Smooth muscle cell (in vitro differentiated cells): ENCODE measurements around the gene ARHGAP42. TPM values are rescaled to one million over a fixed set of nuclear protein-coding genes. Genes with fewer than 3 reads are reported as not detected.

Experiments used
- DNase-seq: peaks from one replicate; lab custom pipeline; 2025; ENCODE audit not compliant: unreplicated experiment; lab: John Stamatoyannopoulos, UW
- H2AFZ ChIP-seq: fragments of 200-600 bp; sonication (generic); 2 replicates; pipeline ENCODE4 v1.6.0; 2016; ENCODE audit warnings: antibody characterized with exemption, low read depth, mild to moderate bottlenecking
- H3F3A ChIP-seq: fragments of 200-600 bp; sonication (generic); 2 replicates; pipeline ENCODE4 v1.6.0; 2017; ENCODE audit warnings: antibody characterized with exemption, low read depth
- H3K27ac ChIP-seq: fragments of 200-600 bp; sonication (generic); 2 replicates; pipeline ENCODE4 v1.5.1; 2016; ENCODE audit warnings: low read depth, mild to moderate bottlenecking
- H3K27me3 ChIP-seq: fragments of 200-600 bp; sonication (generic); 2 replicates; pipeline ENCODE4 v1.6.1; 2016; ENCODE audit warnings: low read depth, mild to moderate bottlenecking
- H3K36me3 ChIP-seq: fragments of 200-600 bp; sonication (generic); 2 replicates; pipeline ENCODE4 v1.5.1; 2016; ENCODE audit warnings: low read depth
- H3K4me1 ChIP-seq: fragments of 200-600 bp; sonication (generic); 2 replicates; pipeline ENCODE4 v1.5.1; 2016; ENCODE audit warnings: low read depth
- H3K4me2 ChIP-seq: fragments of 200-600 bp; sonication (generic); 2 replicates; pipeline ENCODE4 v1.6.0; 2016; ENCODE audit warnings: mild to moderate bottlenecking
- H3K4me3 ChIP-seq: fragments of 200-600 bp; sonication (generic); 2 replicates; pipeline ENCODE4 v1.5.1; 2016; ENCODE audit warnings: mild to moderate bottlenecking
- H3K79me2 ChIP-seq: fragments of 200-600 bp; sonication (generic); 2 replicates; pipeline ENCODE4 v1.6.0; 2016; ENCODE audit warnings: low read depth, mild to moderate bottlenecking
- H3K9ac ChIP-seq: fragments of 200-600 bp; sonication (generic); 2 replicates; pipeline ENCODE4 v1.6.0; 2016; ENCODE audit warnings: low read depth
- H3K9me3 ChIP-seq: fragments of 200-600 bp; sonication (generic); replicated peaks from 2 replicates; pipeline ENCODE4 v1.5.1; 2016; ENCODE audit warnings: low read depth
- H4K20me1 ChIP-seq: fragments of 200-600 bp; sonication (generic); 2 replicates; pipeline ENCODE4 v1.6.0; 2016; ENCODE audit warnings: low read depth
- WGBS: methylation state at CpG from one replicate; pipeline ENCODE4 v1.1.7; 2016; ENCODE audit warnings: low lambda C conversion rate; 5-methylcytosine and 5-hydroxymethylcytosine counted together
- polyA plus RNA-seq: library from polyadenylated mRNA; unstranded; fragments of >200 nt; fragmentation: Nextera tagmentation; extraction: Ambion mirVana; gene quantifications from 2 replicates; pipeline ENCODE4 v1.2.1, GENCODE V29; 2016
- total RNA-seq: library from RNA; depleted of rRNA; stranded (reverse); fragments of >200 nt; gene quantifications from 2 replicates; pipeline ENCODE4 v1.2.3, GENCODE V29; 2014
- TF ChIP-seq, protein P1 (sequence below): fragments of 200-600 bp; sonication (generic); IDR thresholded peaks from 2 replicates; pipeline ENCODE4 v1.5.1; 2017; ENCODE audit warnings: borderline replicate concordance, mild to moderate bottlenecking, antibody characterized with exemption; ENCODE audit not compliant: insufficient read depth, poor library complexity, severe bottlenecking

ARHGAP42 gene
- total and polyA plus RNA-seq, 2 experiments from 2014 or later = 12.2 to 53.4 TPM

DNA sequence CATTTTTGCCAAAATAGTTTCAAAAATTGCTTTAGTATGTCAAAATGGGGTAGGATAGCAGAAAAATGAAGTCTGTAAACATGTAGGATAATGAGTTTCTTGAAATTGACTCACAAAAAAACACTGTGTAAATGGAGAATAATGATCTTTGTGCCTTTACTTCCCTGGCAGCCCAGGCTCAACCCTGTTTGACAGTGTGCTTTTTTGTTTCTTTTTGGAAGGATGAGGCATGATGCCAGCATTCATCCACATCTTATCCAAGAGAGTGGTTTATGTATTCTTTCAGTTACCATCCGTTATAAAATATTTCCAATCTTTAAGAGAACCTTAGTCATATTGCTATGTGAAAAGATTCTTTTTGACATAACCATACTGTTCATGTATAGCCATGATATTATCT lies 70.6 kb downstream of the ARHGAP42 start:
- WGBS = 88% methylated on average over 1 of the region's 1 CpG
- TF ChIP-seq, protein P1, sequence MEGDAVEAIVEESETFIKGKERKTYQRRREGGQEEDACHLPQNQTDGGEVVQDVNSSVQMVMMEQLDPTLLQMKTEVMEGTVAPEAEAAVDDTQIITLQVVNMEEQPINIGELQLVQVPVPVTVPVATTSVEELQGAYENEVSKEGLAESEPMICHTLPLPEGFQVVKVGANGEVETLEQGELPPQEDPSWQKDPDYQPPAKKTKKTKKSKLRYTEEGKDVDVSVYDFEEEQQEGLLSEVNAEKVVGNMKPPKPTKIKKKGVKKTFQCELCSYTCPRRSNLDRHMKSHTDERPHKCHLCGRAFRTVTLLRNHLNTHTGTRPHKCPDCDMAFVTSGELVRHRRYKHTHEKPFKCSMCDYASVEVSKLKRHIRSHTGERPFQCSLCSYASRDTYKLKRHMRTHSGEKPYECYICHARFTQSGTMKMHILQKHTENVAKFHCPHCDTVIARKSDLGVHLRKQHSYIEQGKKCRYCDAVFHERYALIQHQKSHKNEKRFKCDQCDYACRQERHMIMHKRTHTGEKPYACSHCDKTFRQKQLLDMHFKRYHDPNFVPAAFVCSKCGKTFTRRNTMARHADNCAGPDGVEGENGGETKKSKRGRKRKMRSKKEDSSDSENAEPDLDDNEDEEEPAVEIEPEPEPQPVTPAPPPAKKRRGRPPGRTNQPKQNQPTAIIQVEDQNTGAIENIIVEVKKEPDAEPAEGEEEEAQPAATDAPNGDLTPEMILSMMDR = no peak

DNA sequence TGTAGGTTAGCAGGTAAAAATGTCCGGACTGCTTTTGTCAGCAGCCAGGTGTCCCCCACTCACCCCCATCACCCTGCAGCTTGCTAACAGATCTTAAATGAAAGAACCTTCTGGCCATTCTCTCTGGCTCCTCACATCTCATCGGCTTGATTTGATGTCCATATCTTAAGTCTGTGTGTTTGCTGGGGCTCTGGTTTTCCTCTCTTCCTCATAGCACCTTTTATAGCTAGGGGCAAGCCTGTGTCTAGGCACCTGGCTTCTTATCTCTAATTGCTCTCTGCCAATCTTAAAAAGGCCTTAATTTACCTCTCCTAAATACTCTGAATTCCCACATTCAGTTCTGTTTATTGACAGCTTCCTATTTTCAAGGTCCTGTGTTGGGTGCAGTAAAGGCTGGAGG lies 72.0 kb downstream of the ARHGAP42 start:
- 31% methylated on average over 2 of the region's 2 CpGs for WGBS
- H3K27me3 ChIP-seq = no peaks in the 10 kb centered on the region
- H3K4me2 ChIP-seq = no peak overlapping the region
- peaks cover 70% of the 10 kb centered on the region for H3K79me2 ChIP-seq
- no peaks in the 10 kb centered on the region for H4K20me1 ChIP-seq
- no peak overlapping the region for H2AFZ ChIP-seq
- H3K27ac ChIP-seq = no peak overlapping the region
- no peak for DNase-seq
- peaks cover 15% of the 10 kb centered on the region for H3F3A ChIP-seq
- peaks cover 14% of the 10 kb centered on the region for H3K4me1 ChIP-seq
- H3K36me3 ChIP-seq = no peaks in the 10 kb centered on the region
- no peak overlapping the region for H3K4me3 ChIP-seq
- TF ChIP-seq, protein P1 = no peak
- no peak overlapping the region for H3K9ac ChIP-seq
- H3K9me3 ChIP-seq = no peaks in the 10 kb centered on the region

More for the DNA sequence above, 70.6 kb downstream of the ARHGAP42 start:
- Histone ChIP-seq H3F3A (peaks cover 20% of the 10 kb centered on the region), H3K4me2 (no peak overlapping the region), H2AFZ (no peak overlapping the region), H3K4me1 (peaks cover 27% of the 10 kb centered on the region), H4K20me1 (peaks cover under 1% of the 10 kb centered on the region), H3K27ac (no peak overlapping the region), H3K4me3 (no peak overlapping the region), H3K27me3 (no peaks in the 10 kb centered on the region), H3K9me3 (no peaks in the 10 kb centered on the region), H3K79me2 (peaks cover 64% of the 10 kb centered on the region), H3K36me3 (no peaks in the 10 kb centered on the region), H3K9ac (no peak overlapping the region)
- no peak for DNase-seq

DNA sequence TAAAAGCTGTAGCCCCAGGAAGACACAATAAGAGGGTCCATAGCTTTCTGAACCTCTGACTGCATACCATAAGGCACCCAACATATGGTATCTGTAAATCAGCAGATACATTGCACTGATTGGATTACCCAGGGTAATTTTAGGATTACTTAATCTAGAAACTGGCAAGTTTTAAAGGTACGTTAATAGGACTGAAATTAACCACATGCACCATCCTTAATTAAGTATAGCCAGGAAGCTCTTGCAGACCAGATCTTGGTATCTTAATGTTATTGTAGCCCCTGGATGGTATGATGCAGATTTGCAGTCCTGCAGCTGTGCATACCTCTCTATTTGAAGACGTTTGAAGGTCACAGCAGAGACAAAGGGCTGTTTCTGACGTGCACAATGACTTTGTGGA lies 72.8 kb downstream of the ARHGAP42 start:
- no peak overlapping the region for H2AFZ ChIP-seq
- TF ChIP-seq, protein P1 = no peak
- no peak overlapping the region for H3K4me3 ChIP-seq
- no peaks in the 10 kb centered on the region for H3K9me3 ChIP-seq
- no peaks in the 10 kb centered on the region for H4K20me1 ChIP-seq
- peaks cover 70% of the 10 kb centered on the region for H3K79me2 ChIP-seq
- no peak overlapping the region for H3K27ac ChIP-seq
- H3K36me3 ChIP-seq = no peaks in the 10 kb centered on the region
- DNase-seq = no peak
- 41% methylated on average over 3 of the region's 3 CpGs for WGBS
- H3K4me2 ChIP-seq = no peak overlapping the region
- H3K4me1 ChIP-seq = peaks cover 6% of the 10 kb centered on the region
- no peak overlapping the region for H3K9ac ChIP-seq
- no peaks in the 10 kb centered on the region for H3K27me3 ChIP-seq
- peaks cover 13% of the 10 kb centered on the region for H3F3A ChIP-seq

DNA sequence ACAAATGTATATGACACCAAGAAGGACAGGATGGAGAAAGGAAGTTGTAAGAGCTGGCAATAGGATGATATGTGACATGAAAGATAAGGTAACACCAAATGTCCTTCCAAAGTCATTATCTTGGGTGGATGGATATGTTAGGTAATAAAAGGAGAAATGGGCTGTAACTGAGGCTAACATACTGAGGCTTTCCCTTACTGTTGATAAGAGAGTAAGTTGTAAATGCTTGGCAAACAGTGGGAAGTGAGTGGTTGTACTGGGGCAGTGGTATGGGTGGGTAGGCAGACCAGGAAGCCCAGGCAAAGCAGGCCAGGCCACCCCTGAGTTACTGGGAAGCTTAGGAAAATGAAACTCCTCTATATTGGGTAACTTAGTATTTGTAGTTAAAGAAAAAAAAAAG lies 73.7 kb downstream of the ARHGAP42 start:
- no peak for DNase-seq
- TF ChIP-seq, protein P1 = no peak
- no peak overlapping the region for H3K4me3 ChIP-seq
- H3K27ac ChIP-seq = peak overlapping the region; percentile 56
- peaks cover 6% of the 10 kb centered on the region for H3K4me1 ChIP-seq
- no peaks in the 10 kb centered on the region for H3K36me3 ChIP-seq
- no peaks in the 10 kb centered on the region for H4K20me1 ChIP-seq
- H3K27me3 ChIP-seq = no peaks in the 10 kb centered on the region
- peak overlapping the region; percentile 72 for H3K4me2 ChIP-seq
- H3F3A ChIP-seq = peaks cover 13% of the 10 kb centered on the region
- no peak overlapping the region for H3K9ac ChIP-seq
- H3K9me3 ChIP-seq = no peaks in the 10 kb centered on the region
- H3K79me2 ChIP-seq = peaks cover 70% of the 10 kb centered on the region
- H2AFZ ChIP-seq = no peak overlapping the region
